HepG2 (cell line): ENCODE data around the gene LRRC28. TPM values are rescaled to one million over a fixed set of nuclear protein-coding genes. Genes with fewer than 3 reads are reported as not detected.

ENCODE experiments used
- ATAC-seq: fragments of 200-7000 bp; cut with Tn5 transposase; 3 replicates; pipeline ENCODE4 v1.9.1; 2020; ENCODE audit warnings: mild to moderate bottlenecking, moderate library complexity
- BruUV-seq: library from RNA; stranded (reverse); fragments of 400-500 nt; replicated peaks from 2 replicates; lab custom pipeline; 2021; lab: Mats Ljungman, UMichigan
- CTCF ChIA-PET: fragments of 300-600 bp; formaldehyde crosslinking; extraction: SDS; loops from one replicate; lab custom pipeline; 2021; ENCODE audit warnings: low total read pairs, inconsistent platforms, low intra/inter-chr PET ratio; lab: Yijun Ruan, JAX
- POLR2A ChIA-PET: fragments of 350-600 bp; sonication (Branson Sonifier 250); formaldehyde crosslinking; loops from one replicate; lab custom pipeline; 2020; ENCODE audit warnings: antibody characterized with exemption, inconsistent platforms; lab: Yijun Ruan, JAX
- DNase-seq: peaks from one replicate; pipeline ENCODE4 v3.0.0-alpha.2; 2015; ENCODE audit warnings: low spot score
- FAIRE-seq: peaks from 3 replicates; lab custom pipeline; 2011; peaks lifted over from hg19 to GRCh38; lab: Jason Lieb, UNC
- H2AFZ ChIP-seq: one replicate; pipeline ENCODE4 v1.6.1; 2011; ENCODE audit warnings: low read length, inconsistent platforms
- H3K27ac ChIP-seq: fragments of 300-600 bp; 3 replicates; pipeline ENCODE4 v1.8.0; 2011; ENCODE audit warnings: mixed run types, mild to moderate bottlenecking, mixed read lengths, low read length, inconsistent platforms; ENCODE audit not compliant: insufficient read depth; ENCODE audit errors: extremely low read length
- H3K27me3 ChIP-seq, 2 experiments: fragments of 200-600 bp in 1 of 2; 2 replicates in 1 of 2; 3 replicates in 1 of 2; pipeline versions ENCODE4 v1.6.0 to v1.8.0; 2011; ENCODE audit warnings: low read length in 2 of 2, mild to moderate bottlenecking in 2 of 2, moderate library complexity in 2 of 2, inconsistent platforms in 1 of 2; ENCODE audit not compliant: insufficient read depth in 2 of 2, control insufficient read depth in 1 of 2
- H3K36me3 ChIP-seq, 2 experiments: fragments of 200-600 bp in 1 of 2; replicated peaks in 1 of 2; 2 replicates in 1 of 2; 3 replicates in 1 of 2; pipeline versions ENCODE4 v1.5.1 to v1.8.0; 2011; ENCODE audit warnings: low read length in 2 of 2, inconsistent platforms in 1 of 2; ENCODE audit not compliant: insufficient read depth in 2 of 2, control insufficient read depth in 1 of 2
- H3K4me1 ChIP-seq: 2 replicates; pipeline ENCODE4 v1.5.1; 2012; ENCODE audit warnings: low read length, inconsistent platforms; ENCODE audit not compliant: insufficient read depth
- H3K4me2 ChIP-seq: 2 replicates; pipeline ENCODE4 v1.6.0; 2011; ENCODE audit warnings: low read depth, low read length, inconsistent platforms
- H3K4me3 ChIP-seq, 3 experiments: fragments of 200-600 bp in 1 of 3; sonication (generic), shearing (Covaris generic) in 1 of 3; replicated peaks in 1 of 3; 2 replicates each; pipeline ENCODE4 v1.5.1; 2011 to 2016; ENCODE audit warnings: low read length in 3 of 3, inconsistent platforms in 2 of 3, low read depth in 2 of 3, mild to moderate bottlenecking in 2 of 3, control low read depth in 1 of 3, mixed read lengths in 1 of 3; ENCODE audit not compliant: insufficient read depth in 1 of 3
- H3K79me2 ChIP-seq: one replicate; pipeline ENCODE4 v1.6.1; 2011; ENCODE audit warnings: low read length, inconsistent platforms; ENCODE audit not compliant: insufficient read depth
- H3K9ac ChIP-seq: 2 replicates; pipeline ENCODE4 v1.6.0; 2011; ENCODE audit warnings: mild to moderate bottlenecking, low read depth, low read length, inconsistent platforms; ENCODE audit not compliant: insufficient read depth
- H3K9me3 ChIP-seq: 2 replicates; pipeline ENCODE4 v1.5.1; 2012; ENCODE audit warnings: mild to moderate bottlenecking, low read length
- H4K20me1 ChIP-seq: 2 replicates; pipeline ENCODE4 v1.6.0; 2011; ENCODE audit warnings: inconsistent platforms, mild to moderate bottlenecking, low read length, moderate library complexity; ENCODE audit not compliant: insufficient read depth
- AFF4 ChIP-seq: sonication (generic); formaldehyde crosslinking; IDR thresholded peaks from 2 replicates; pipeline ENCODE4 v1.4.0; 2020; ENCODE audit warnings: missing genetic modification reagents
- CCDC6 ChIP-seq: sonication (generic); formaldehyde crosslinking; IDR thresholded peaks from 2 replicates; pipeline ENCODE4 v1.8.1; 2022; ENCODE audit warnings: mild to moderate bottlenecking, missing genetic modification reagents, moderate library complexity
- EHMT2 ChIP-seq: fragments of 200-600 bp; sonication (generic); IDR thresholded peaks from 2 replicates; pipeline ENCODE4 v1.7.0; 2017; ENCODE audit warnings: antibody characterized with exemption, low read depth, low read length, borderline replicate concordance
- TFE3 ChIP-seq: IDR thresholded peaks from 2 replicates; pipeline ENCODE4 v1.6.1; 2016
- ZBTB10 ChIP-seq: sonication (generic); formaldehyde crosslinking; IDR thresholded peaks from 2 replicates; pipeline ENCODE4 v1.4.0; 2020; ENCODE audit warnings: missing genetic modification reagents, borderline replicate concordance
- ZKSCAN8 ChIP-seq: IDR thresholded peaks from 2 replicates; pipeline ENCODE4 v1.6.1; 2016; ENCODE audit warnings: borderline replicate concordance, missing genetic modification reagents, missing compliant biosample characterization
- ZNF335 ChIP-seq: sonication (generic); formaldehyde crosslinking; IDR thresholded peaks from 2 replicates; pipeline ENCODE4 v1.4.0; 2020; ENCODE audit warnings: missing genetic modification reagents
- ZNF446 ChIP-seq: sonication (generic); formaldehyde crosslinking; IDR thresholded peaks from 2 replicates; pipeline ENCODE4 v1.5.0; 2020; ENCODE audit warnings: mild to moderate bottlenecking, missing genetic modification reagents
- WGBS: methylation state at CpG from one replicate; pipeline ENCODE4 v1.1.6; 2017; ENCODE audit warnings: low lambda C conversion rate; 5-methylcytosine and 5-hydroxymethylcytosine counted together
- in situ Hi-C: cut with HindIII; loops from 2 replicates; pipeline ENCODE4 v1.10.0; 2017; ENCODE audit warnings: low pct_unique_long_range_greater_than_20kb; ENCODE audit not compliant: extremely low pct_ligation_motif_present
- intact Hi-C: fragments of 100-400 bp; cut with micrococcal nuclease; formaldehyde crosslinking; loops from one replicate; pipeline ENCODE4 v1.10.0; 2022; ENCODE audit not compliant: unreplicated experiment
- polyA plus RNA-seq, 8 experiments: library from polyadenylated mRNA; depleted of rRNA in 3 of 8; stranded (reverse) in 7 of 8; unstranded in 1 of 8; fragments of >200 nt; fragmentation: Illumina TruSeq in 4 of 8; extraction: Trizol in 4 of 8; gene quantifications; 2 replicates each; pipeline versions ENCODE4 v1.2.1 to v1.2.3, GENCODE V29; 2011 to 2016; ENCODE audit warnings: low read depth in 4 of 8, missing spikeins in 1 of 8, mixed read lengths in 1 of 8; ENCODE audit not compliant: insufficient read depth in 1 of 8
- total RNA-seq, 5 experiments: library from RNA; depleted of rRNA; stranded (reverse); fragments of >200 nt; fragmentation: Illumina TruSeq; extraction: Trizol; gene quantifications; 2 replicates each; pipeline ENCODE4 v1.2.3, GENCODE V29; 2016; ENCODE audit warnings: low read depth in 1 of 5
- TF ChIP-seq, protein P1 (sequence below): sonication (generic); formaldehyde crosslinking; IDR thresholded peaks from 2 replicates; pipeline ENCODE4 v1.4.0; 2020; ENCODE audit warnings: missing genetic modification reagents
- TF ChIP-seq, protein P2 (sequence below): IDR thresholded peaks from 2 replicates; pipeline ENCODE4 v1.6.1; 2016; ENCODE audit warnings: missing compliant biosample characterization, missing genetic modification reagents, borderline replicate concordance

The LRRC28 gene
- total and polyA plus RNA-seq, 2 of the 13 experiments (the other 11 are each of a cell fraction or from before 2014, with no cell fraction given), result 17.5 to 21.3 TPM

- Histone ChIP-seq H3K9me3 (no peaks in the 10 kb centered on the region), H3K4me2 (no peak overlapping the region), H2AFZ (no peak overlapping the region), H3K4me1 (peaks cover 52% of the 10 kb centered on the region), H3K4me3 (no peak overlapping the region), H3K36me3 (no peaks in the 10 kb centered on the region), H3K27ac (no peak overlapping the region), H3K9ac (no peak overlapping the region), H3K27me3 (peaks cover 9 to 84% of the 10 kb centered on the region in 2 experiments), H3K79me2 (no peaks in the 10 kb centered on the region), H4K20me1 (no peaks in the 10 kb centered on the region)
- BruUV-seq, result no TSS peak
- ChIA-PET POLR2A (interaction anchor here (1.1 kb wide), 1 partner anchor 9 kb away, joined by 4 read pairs; no protein-coding TSS in a partner anchor), CTCF (no interaction called here)
- ATAC-seq (no peak), FAIRE-seq (no peak), DNase-seq (no peak)
- intact Hi-C loops (no loop called here), in situ Hi-C loops (loop anchor here (10.0 kb wide), 1 partner anchor 130 kb away; the partner anchor contains the start of gene MEF2A)
- WGBS, result 49% methylated on average over 11 of the region's 24 CpGs
- TF ChIP-seq, protein P1, sequence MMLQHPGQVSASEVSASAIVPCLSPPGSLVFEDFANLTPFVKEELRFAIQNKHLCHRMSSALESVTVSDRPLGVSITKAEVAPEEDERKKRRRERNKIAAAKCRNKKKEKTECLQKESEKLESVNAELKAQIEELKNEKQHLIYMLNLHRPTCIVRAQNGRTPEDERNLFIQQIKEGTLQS (CRISPR knock-in tag), result no peak
- TF ChIP-seq ZKSCAN8 (CRISPR knock-in tag) (no peak), ZNF446 (CRISPR knock-in tag) (no peak), ZNF335 (CRISPR knock-in tag) (no peak), TFE3 (no peak), CCDC6 (CRISPR knock-in tag) (no peak), ZBTB10 (CRISPR knock-in tag) (no peak), AFF4 (CRISPR knock-in tag) (no peak), EHMT2 (no peak)
- TF ChIP-seq, protein P2, sequence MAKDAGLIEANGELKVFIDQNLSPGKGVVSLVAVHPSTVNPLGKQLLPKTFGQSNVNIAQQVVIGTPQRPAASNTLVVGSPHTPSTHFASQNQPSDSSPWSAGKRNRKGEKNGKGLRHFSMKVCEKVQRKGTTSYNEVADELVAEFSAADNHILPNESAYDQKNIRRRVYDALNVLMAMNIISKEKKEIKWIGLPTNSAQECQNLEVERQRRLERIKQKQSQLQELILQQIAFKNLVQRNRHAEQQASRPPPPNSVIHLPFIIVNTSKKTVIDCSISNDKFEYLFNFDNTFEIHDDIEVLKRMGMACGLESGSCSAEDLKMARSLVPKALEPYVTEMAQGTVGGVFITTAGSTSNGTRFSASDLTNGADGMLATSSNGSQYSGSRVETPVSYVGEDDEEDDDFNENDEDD, result no peak
Observed at GRCh38 chr15:99434506-99435112, 183.3 kb downstream of the LRRC28 start.
